Tibial nerve (tissue), 4 donors: Measurements from ENCODE around the gene RILPL2.

Experiments
- EP300 ChIP-seq, 2 donors: sonication (generic); formaldehyde crosslinking; IDR thresholded peaks; one replicate each; pipeline ENCODE4 v1.6.1; 2017; ENCODE audit warnings: antibody characterized with exemption in 2 of 2, mild to moderate bottlenecking in 1 of 2
- POLR2A ChIP-seq, 2 donors: fragments of 450-650 bp; IDR thresholded peaks; one replicate each; pipeline ENCODE4 v1.6.1; 2017; ENCODE audit warnings: antibody characterized with exemption in 2 of 2, mild to moderate bottlenecking in 2 of 2, moderate library complexity in 2 of 2
- TF ChIP-seq, protein P1 (sequence below), 5 experiments: fragments of 200-600 bp in 3 of 5; fragments of 450-650 bp in 2 of 5; sonication (generic) in 3 of 5; IDR thresholded peaks; one replicate each; pipeline ENCODE4 v1.5.1; 2016 to 2019; ENCODE audit warnings: antibody characterized with exemption in 5 of 5, mild to moderate bottlenecking in 3 of 5, moderate library complexity in 2 of 5

DNA sequence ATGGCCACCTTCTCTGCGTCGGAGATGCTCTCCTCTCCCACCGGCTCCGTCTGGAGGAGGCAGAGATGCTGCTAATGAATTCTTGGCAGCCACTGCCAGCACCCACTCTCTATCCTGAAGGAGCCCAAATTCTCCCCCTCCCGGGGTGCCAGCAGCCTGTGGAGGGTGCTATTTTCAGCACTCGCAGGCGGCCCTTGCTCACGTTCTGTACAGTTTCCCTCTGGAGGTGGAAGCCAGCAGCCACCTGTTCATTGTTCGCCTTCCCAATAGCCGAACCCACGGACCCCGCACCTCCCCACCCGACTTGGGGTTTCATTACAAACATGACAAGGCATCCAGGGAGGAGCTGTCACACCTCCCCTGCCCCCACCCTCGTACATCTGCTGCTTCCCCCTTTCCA is 49.3 kb upstream of the RILPL2 start:
- TF ChIP-seq POLR2A (IDR thresholded peaks at IDR 0.05) (no peak), EP300 (IDR thresholded peaks at IDR 0.05) (no peak)
- TF ChIP-seq, protein P1, sequence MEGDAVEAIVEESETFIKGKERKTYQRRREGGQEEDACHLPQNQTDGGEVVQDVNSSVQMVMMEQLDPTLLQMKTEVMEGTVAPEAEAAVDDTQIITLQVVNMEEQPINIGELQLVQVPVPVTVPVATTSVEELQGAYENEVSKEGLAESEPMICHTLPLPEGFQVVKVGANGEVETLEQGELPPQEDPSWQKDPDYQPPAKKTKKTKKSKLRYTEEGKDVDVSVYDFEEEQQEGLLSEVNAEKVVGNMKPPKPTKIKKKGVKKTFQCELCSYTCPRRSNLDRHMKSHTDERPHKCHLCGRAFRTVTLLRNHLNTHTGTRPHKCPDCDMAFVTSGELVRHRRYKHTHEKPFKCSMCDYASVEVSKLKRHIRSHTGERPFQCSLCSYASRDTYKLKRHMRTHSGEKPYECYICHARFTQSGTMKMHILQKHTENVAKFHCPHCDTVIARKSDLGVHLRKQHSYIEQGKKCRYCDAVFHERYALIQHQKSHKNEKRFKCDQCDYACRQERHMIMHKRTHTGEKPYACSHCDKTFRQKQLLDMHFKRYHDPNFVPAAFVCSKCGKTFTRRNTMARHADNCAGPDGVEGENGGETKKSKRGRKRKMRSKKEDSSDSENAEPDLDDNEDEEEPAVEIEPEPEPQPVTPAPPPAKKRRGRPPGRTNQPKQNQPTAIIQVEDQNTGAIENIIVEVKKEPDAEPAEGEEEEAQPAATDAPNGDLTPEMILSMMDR (IDR thresholded peaks at IDR 0.05): no peak
